ENCODE data around the gene SOX3. TPM values are rescaled to one million over a fixed set of nuclear protein-coding genes. Genes with fewer than 3 reads are reported as not detected.

The SOX3 gene
- total RNA-seq, 1 experiment from 2014 or later, result not detected

GRCh38 chrX:140495739-140496138, 9.1 kb downstream of the SOX3 start:
- H3K4me1 Mint-ChIP-seq (ENCODE audit: insufficient read depth, unreplicated experiment), result no peaks in the 10 kb centered on the region
- H3K9me3 Mint-ChIP-seq (ENCODE audit: unreplicated experiment), result no peaks in the 10 kb centered on the region
- peaks cover 61% of the 10 kb centered on the region for H3K27me3 Mint-ChIP-seq (ENCODE audit: insufficient read depth, unreplicated experiment)
- no peak for DNase-seq (ENCODE audit: unreplicated experiment)
- ChIA-PET POLR2A (no interaction called here), CTCF (no interaction called here)
- no peak overlapping the region for H3K4me3 Mint-ChIP-seq (ENCODE audit: unreplicated experiment)
- TF ChIP-seq CTCF (IDR thresholded peaks at IDR 0.05; ENCODE audit: unreplicated experiment), result no peak
- H3K36me3 Mint-ChIP-seq (ENCODE audit: insufficient read depth, unreplicated experiment), result no peaks in the 10 kb centered on the region
- intact Hi-C loops (cut with micrococcal nuclease), result no loop called here
- BruUV-seq (replicated peaks), result no TSS peak
- no peak overlapping the region for H3K27ac Mint-ChIP-seq (ENCODE audit: low read depth, unreplicated experiment)

GRCh38 chrX:140492066-140492994, 12.5 kb downstream of the SOX3 start:
- Mint-ChIP-seq H3K27ac (ENCODE audit: low read depth, unreplicated experiment) (no peak overlapping the region), H3K27me3 (ENCODE audit: insufficient read depth, unreplicated experiment) (peaks cover 62% of the 10 kb centered on the region), H3K36me3 (ENCODE audit: insufficient read depth, unreplicated experiment) (no peaks in the 10 kb centered on the region), H3K4me3 (ENCODE audit: unreplicated experiment) (no peak overlapping the region), H3K4me1 (ENCODE audit: insufficient read depth, unreplicated experiment) (no peaks in the 10 kb centered on the region), H3K9me3 (ENCODE audit: unreplicated experiment) (no peaks in the 10 kb centered on the region)
- no peak for TF ChIP-seq CTCF (IDR thresholded peaks at IDR 0.05; ENCODE audit: unreplicated experiment)
- no peak for DNase-seq (ENCODE audit: unreplicated experiment)
- ChIA-PET CTCF (no interaction called here), POLR2A (no interaction called here)
- intact Hi-C loops (cut with micrococcal nuclease), result no loop called here
- no TSS peak for BruUV-seq (replicated peaks)

DNA sequence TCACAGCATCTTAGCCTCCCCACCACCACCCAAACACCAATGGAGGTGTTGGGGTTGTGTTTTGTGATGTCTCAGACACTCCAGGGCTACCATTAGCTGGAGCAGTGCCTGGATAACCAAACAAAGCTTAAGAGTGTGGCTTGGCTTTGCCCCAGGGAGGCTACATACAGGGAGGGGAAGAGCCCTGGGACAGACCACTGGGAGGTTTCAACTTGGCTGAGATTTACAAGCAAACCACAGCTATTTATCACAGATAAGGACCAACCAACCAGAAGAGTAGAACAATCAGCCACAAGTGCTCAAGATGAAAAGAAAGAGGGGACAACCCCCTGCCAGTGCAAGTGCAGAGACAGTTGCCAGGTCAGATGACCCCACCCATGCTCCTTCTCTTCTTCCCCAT, 24.1 kb downstream of the SOX3 start:
- POLR2A ChIA-PET, result no interaction called here
- H3K9me3 Mint-ChIP-seq (ENCODE audit: unreplicated experiment), result peaks cover 8% of the 10 kb centered on the region
- peaks cover 10% of the 10 kb centered on the region for H3K27me3 Mint-ChIP-seq (ENCODE audit: insufficient read depth, unreplicated experiment)

DNA sequence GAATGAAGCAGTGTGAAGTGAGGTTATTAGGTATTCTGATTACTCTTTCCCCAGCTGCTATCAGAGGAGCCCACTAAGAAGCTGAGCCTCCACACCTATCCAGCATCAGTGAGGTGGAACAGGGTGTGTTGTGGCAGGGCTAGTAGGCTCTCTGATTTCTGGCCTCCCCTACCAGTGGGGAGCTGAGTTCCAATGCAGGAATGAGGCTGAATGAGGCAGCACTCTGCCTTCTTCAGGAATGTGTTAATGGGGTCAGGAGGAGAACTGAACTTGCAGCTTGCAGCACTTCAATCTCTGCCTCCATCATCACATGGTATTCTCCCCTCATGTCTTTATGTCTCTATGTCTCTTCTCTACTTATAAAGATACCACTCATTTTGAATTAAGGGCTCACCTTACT, 26.9 kb downstream of the SOX3 start:
- Mint-ChIP-seq H3K4me1 (ENCODE audit: insufficient read depth, unreplicated experiment) (no peaks in the 10 kb centered on the region), H3K27ac (ENCODE audit: low read depth, unreplicated experiment) (no peak overlapping the region), H3K9me3 (ENCODE audit: unreplicated experiment) (peaks cover 15% of the 10 kb centered on the region), H3K36me3 (ENCODE audit: insufficient read depth, unreplicated experiment) (no peaks in the 10 kb centered on the region), H3K4me3 (ENCODE audit: unreplicated experiment) (no peak overlapping the region), H3K27me3 (ENCODE audit: insufficient read depth, unreplicated experiment) (peaks cover 10% of the 10 kb centered on the region)
- intact Hi-C loops (cut with micrococcal nuclease), result no loop called here
- no TSS peak for BruUV-seq (replicated peaks)
- CTCF ChIA-PET, result no interaction called here
- POLR2A ChIA-PET, result no interaction called here
- DNase-seq (ENCODE audit: unreplicated experiment), result no peak
- no peak for TF ChIP-seq CTCF (IDR thresholded peaks at IDR 0.05; ENCODE audit: unreplicated experiment)

More for the DNA sequence above, 24.1 kb downstream of the SOX3 start:
- CTCF ChIA-PET, result no interaction called here
- Mint-ChIP-seq H3K4me3 (ENCODE audit: unreplicated experiment) (no peak overlapping the region), H3K4me1 (ENCODE audit: insufficient read depth, unreplicated experiment) (no peaks in the 10 kb centered on the region), H3K36me3 (ENCODE audit: insufficient read depth, unreplicated experiment) (no peaks in the 10 kb centered on the region), H3K27ac (ENCODE audit: low read depth, unreplicated experiment) (no peak overlapping the region)
- no peak for TF ChIP-seq CTCF (IDR thresholded peaks at IDR 0.05; ENCODE audit: unreplicated experiment)
- BruUV-seq (replicated peaks), result no TSS peak
- peak; percentile 41 for DNase-seq (ENCODE audit: unreplicated experiment)
- intact Hi-C loops (cut with micrococcal nuclease), result no loop called here

Measured in MCF 10A (cell line).